Epithelial cell of esophagus (primary cell): Measurements from ENCODE around the gene TPO.

Source experiments
- DNase-seq: peaks from one replicate; pipeline ENCODE4 v3.0.0; 2010; ENCODE audit warnings: low read depth
- H3K4me3 ChIP-seq: 2 replicates; pipeline ENCODE4 v1.5.1; 2011; ENCODE audit warnings: mild to moderate bottlenecking, low read length, control low read depth
- CTCF ChIP-seq: IDR thresholded peaks from 2 replicates; pipeline ENCODE4 v1.5.1; 2011; ENCODE audit warnings: low read depth, mild to moderate bottlenecking, low read length, control low read depth, inconsistent platforms; ENCODE audit not compliant: insufficient read depth; ENCODE audit errors: missing control alignments

Gene TPO

GRCh38 chr2:1413156-1413710, at the start of gene TPO:
Gene TPO (plus strand): TSS chr2:1413463. CDS start chr2:1414409, 946 bp downstream.
- DNase-seq, result no peak
- no peak within 1 kb of the TSS for H3K4me3 ChIP-seq
- no peak for TF ChIP-seq CTCF

- TF ChIP-seq CTCF, result no peak
- DNase-seq, result no peak
- H3K4me3 ChIP-seq, result no peak overlapping the region
These were observed 46.6 kb upstream of the TPO start for GRCh38 chr2:1366546-1367134.

GRCh38 chr2:1367601-1368000, 45.7 kb upstream of the TPO start:
- no peak for TF ChIP-seq CTCF
- no peak for DNase-seq
- H3K4me3 ChIP-seq, result no peak overlapping the region

- TF ChIP-seq CTCF, result no peak
These were observed 43.4 kb upstream of the TPO start for GRCh38 chr2:1369905-1370304.

GRCh38 chr2:1370461-1370860, 42.8 kb upstream of the TPO start:
- DNase-seq, result no peak
- H3K4me3 ChIP-seq, result no peak overlapping the region
- no peak for TF ChIP-seq CTCF

More at GRCh38 chr2:1369905-1370304, 43.4 kb upstream of the TPO start:
- DNase-seq, result no peak
- no peak overlapping the region for H3K4me3 ChIP-seq

- DNase-seq, result no peak
- no peak overlapping the region for H3K4me3 ChIP-seq
These were observed 42.2 kb upstream of the TPO start for GRCh38 chr2:1371082-1371481.

More at GRCh38 chr2:1371082-1371481, 42.2 kb upstream of the TPO start:
- no peak for TF ChIP-seq CTCF
